K562 (cell line): ENCODE data around the gene UQCRC1. TPM values are rescaled to one million over a fixed set of nuclear protein-coding genes. Genes with fewer than 3 reads are reported as not detected.
A peak's percentile ranks its signal among the peaks of the same experiment; 100 is the strongest.

Source experiments
- ATF3 ChIP-seq, 2 experiments: fragments of 450-650 bp in 1 of 2; sonication (generic) in 1 of 2; formaldehyde crosslinking in 1 of 2; IDR thresholded peaks in 1 of 2; conservative IDR thresholded peaks in 1 of 2; 2 replicates each; pipeline versions ENCODE4 v1.6.1 to v1.8.1; 2016 to 2023; ENCODE audit warnings: mild to moderate bottlenecking in 2 of 2, moderate library complexity in 2 of 2, inconsistent platforms in 1 of 2, missing genetic modification reagents in 1 of 2
- BHLHE40 ChIP-seq: IDR thresholded peaks from 2 replicates; pipeline ENCODE4 v1.6.1; 2011; ENCODE audit warnings: low read length, improper control_type of control experiment
- BRD4 ChIP-seq: fragments of 200-600 bp; sonication (generic); IDR thresholded peaks from 2 replicates; pipeline ENCODE4 v1.6.1; 2017; ENCODE audit warnings: inconsistent platforms
- DEAF1 ChIP-seq: fragments of 450-650 bp; formaldehyde crosslinking; IDR thresholded peaks from 2 replicates; pipeline ENCODE4 v1.4.0; 2020; ENCODE audit warnings: mild to moderate bottlenecking, moderate library complexity
- HDAC1 ChIP-seq, 2 experiments: fragments of 450-650 bp; IDR thresholded peaks; 2 replicates each; pipeline ENCODE4 v1.6.1; 2016 to 2017; ENCODE audit warnings: inconsistent platforms in 1 of 2, mild to moderate bottlenecking in 1 of 2, moderate library complexity in 1 of 2
- HMBOX1 ChIP-seq: sonication (generic); IDR thresholded peaks from 2 replicates; pipeline ENCODE4 v1.6.1; 2016
- HSF4 ChIP-seq: fragments of 250-450 bp; sonication (Bioruptor Pico); IDR thresholded peaks from 2 replicates; pipeline ENCODE4 v2.1.2; 2022; ENCODE audit warnings: mild to moderate bottlenecking, moderate library complexity, borderline replicate concordance
- NRF1 ChIP-seq, 2 experiments: fragments of 450-650 bp; IDR thresholded peaks in 1 of 2; conservative IDR thresholded peaks in 1 of 2; 2 replicates each; pipeline ENCODE4 v1.6.1; 2014; ENCODE audit warnings: mild to moderate bottlenecking in 2 of 2
- PTBP1 ChIP-seq: fragments of 200-400 bp; formaldehyde crosslinking; IDR thresholded peaks from 2 replicates; pipeline ENCODE4 v1.6.1; 2017; ENCODE audit warnings: low read depth, low read length
- RBBP5 ChIP-seq: fragments of 200-600 bp; sonication (generic); IDR thresholded peaks from 2 replicates; pipeline ENCODE4 v1.6.1; 2012; ENCODE audit warnings: borderline replicate concordance, mild to moderate bottlenecking, low read length, control low read depth, inconsistent platforms; ENCODE audit not compliant: insufficient read depth, poor library complexity, severe bottlenecking
- RNF219 ChIP-seq: fragments of 250-450 bp; sonication (Bioruptor Pico); IDR thresholded peaks from 2 replicates; pipeline ENCODE4 v1.5.0; 2022; ENCODE audit warnings: mild to moderate bottlenecking
- SFPQ ChIP-seq: fragments of 200-400 bp; formaldehyde crosslinking; IDR thresholded peaks from 2 replicates; pipeline ENCODE4 v1.6.1; 2017; ENCODE audit warnings: mild to moderate bottlenecking, low read depth, low read length, moderate library complexity
- SMARCB1 ChIP-seq: IDR thresholded peaks from 2 replicates; pipeline ENCODE4 v1.6.1; 2011; ENCODE audit warnings: improper control_type of control experiment, low read depth; ENCODE audit not compliant: insufficient read length
- SP1 ChIP-seq: sonication (generic); formaldehyde crosslinking; IDR thresholded peaks from 2 replicates; pipeline ENCODE4 v1.8.1; 2022; ENCODE audit warnings: mild to moderate bottlenecking, missing genetic modification reagents
- TRIM25 ChIP-seq: fragments of 450-650 bp; IDR thresholded peaks from 2 replicates; pipeline ENCODE4 v1.7.0; 2016; ENCODE audit warnings: borderline replicate concordance
- ZNF311 ChIP-seq: fragments of 250-450 bp; sonication (Bioruptor Pico); IDR thresholded peaks from 2 replicates; pipeline ENCODE4 v1.4.0; 2020; ENCODE audit warnings: mild to moderate bottlenecking, moderate library complexity
- polyA plus RNA-seq, 8 experiments: library from polyadenylated mRNA; depleted of rRNA in 4 of 8; stranded (reverse) in 5 of 8; unstranded in 3 of 8; fragments of >200 nt; fragmentation: Nextera tagmentation in 2 of 8; fragmentation: Illumina TruSeq in 1 of 8; extraction: Ambion mirVana in 2 of 8; extraction: Trizol in 1 of 8; gene quantifications; 2 replicates each; pipeline versions ENCODE4 v1.2.1 to v1.2.3, GENCODE V29; 2011 to 2014; ENCODE audit warnings: inconsistent platforms in 1 of 8, missing spikeins in 1 of 8
- total RNA-seq, 7 experiments: library from RNA; depleted of rRNA in 6 of 7; stranded (reverse); fragments of >200 nt in 6 of 7; fragmentation: Illumina TruSeq in 2 of 7; extraction: Trizol in 2 of 7; gene quantifications; 2 replicates each; pipeline versions ENCODE4 v1.2.1 to v1.2.3, GENCODE V29; 2011 to 2021; ENCODE audit warnings: low replicate concordance in 1 of 7

UQCRC1 gene
- total and polyA plus RNA-seq, 9 of the 15 experiments (the other 6 are each of a cell fraction or from before 2014, with no cell fraction given), result 125 to 424 (median 268) TPM

- TF ChIP-seq HDAC1 (IDR thresholded peaks at IDR 0.05) (peak in 1 of 2 experiments; percentile 29; a peak in 1 of 4 replicates), RBBP5 (no peak), TRIM25 (no peak), ZNF311 (CRISPR knock-in tag) (no peak), DEAF1 (CRISPR knock-in tag) (no peak), NRF1 (conservative IDR thresholded peaks at IDR 0.05 in 1 of 2, IDR thresholded peaks at IDR 0.05 in 1 of 2) (peak in 1 of 2 experiments; percentile 41; a peak in 2 of 4 replicates), BHLHE40 (peak; percentile 16; the same call in 1 of the 2 replicates), ATF3 (IDR thresholded peaks at IDR 0.05) (peak; percentile 68), ATF3 (CRISPR knock-in tag; conservative IDR thresholded peaks at IDR 0.05) (no peak), HSF4 (no peak), PTBP1 (no peak), BRD4 (no peak), SMARCB1 (no peak), HMBOX1 (peak; percentile 18; the same call in 1 of the 2 replicates), RNF219 (CRISPR knock-in tag) (no peak), SFPQ (no peak), SP1 (CRISPR knock-in tag) (no peak)
Observed at GRCh38 chr3:48561045-48561736, 48.3 kb downstream of the UQCRC1 start (continued).
